Measurements from ENCODE around the gene BDH1.

- TF ChIP-seq, protein P1, sequence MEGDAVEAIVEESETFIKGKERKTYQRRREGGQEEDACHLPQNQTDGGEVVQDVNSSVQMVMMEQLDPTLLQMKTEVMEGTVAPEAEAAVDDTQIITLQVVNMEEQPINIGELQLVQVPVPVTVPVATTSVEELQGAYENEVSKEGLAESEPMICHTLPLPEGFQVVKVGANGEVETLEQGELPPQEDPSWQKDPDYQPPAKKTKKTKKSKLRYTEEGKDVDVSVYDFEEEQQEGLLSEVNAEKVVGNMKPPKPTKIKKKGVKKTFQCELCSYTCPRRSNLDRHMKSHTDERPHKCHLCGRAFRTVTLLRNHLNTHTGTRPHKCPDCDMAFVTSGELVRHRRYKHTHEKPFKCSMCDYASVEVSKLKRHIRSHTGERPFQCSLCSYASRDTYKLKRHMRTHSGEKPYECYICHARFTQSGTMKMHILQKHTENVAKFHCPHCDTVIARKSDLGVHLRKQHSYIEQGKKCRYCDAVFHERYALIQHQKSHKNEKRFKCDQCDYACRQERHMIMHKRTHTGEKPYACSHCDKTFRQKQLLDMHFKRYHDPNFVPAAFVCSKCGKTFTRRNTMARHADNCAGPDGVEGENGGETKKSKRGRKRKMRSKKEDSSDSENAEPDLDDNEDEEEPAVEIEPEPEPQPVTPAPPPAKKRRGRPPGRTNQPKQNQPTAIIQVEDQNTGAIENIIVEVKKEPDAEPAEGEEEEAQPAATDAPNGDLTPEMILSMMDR (optimal IDR thresholded peaks at IDR 0.05 in 1 of 3, IDR thresholded peaks at IDR 0.05 in 1 of 3, conservative IDR thresholded peaks at IDR 0.05 in 1 of 3; ENCODE audit: extremely low read depth in 1 of 3, insufficient read depth in 2 of 3, low read length in 3 of 3): no peak
- TF ChIP-seq EZH2 (IDR thresholded peaks at IDR 0.05; ENCODE audit: low read length): no peak
These were observed 90.4 kb downstream of the BDH1 start for GRCh38 chr3:197465197-197465995.
